Spleen (tissue), 7 donors: ENCODE results near the gene ARHGAP25.

Experiments used
- POLR2AphosphoS5 ChIP-seq, 3 donors: sonication (generic); formaldehyde crosslinking; IDR thresholded peaks; one replicate each; pipeline ENCODE4 v1.5.1; 2017; ENCODE audit warnings: antibody characterized with exemption in 3 of 3
- TF ChIP-seq, protein P1 (sequence below), 11 experiments: fragments of 200-600 bp in 7 of 11; fragments of 450-650 bp in 4 of 11; sonication (generic) in 4 of 11; IDR thresholded peaks in 8 of 11; conservative IDR thresholded peaks in 3 of 11; 1 replicate in 7 of 11; 2 replicates in 4 of 11; pipeline versions ENCODE4 v1.4.0 to v1.8.0; 2016 to 2021; ENCODE audit warnings: antibody characterized with exemption in 11 of 11, inconsistent platforms in 4 of 11, mild to moderate bottlenecking in 1 of 11
- donor health status: DM: no; HTN: no; CAD: no; lungs with moderate emphysema.
- donor health status: DM: no; HTN: no; CAD: no.
- donor health status: DM: no; HTN: no; CAD: no.

DNA sequence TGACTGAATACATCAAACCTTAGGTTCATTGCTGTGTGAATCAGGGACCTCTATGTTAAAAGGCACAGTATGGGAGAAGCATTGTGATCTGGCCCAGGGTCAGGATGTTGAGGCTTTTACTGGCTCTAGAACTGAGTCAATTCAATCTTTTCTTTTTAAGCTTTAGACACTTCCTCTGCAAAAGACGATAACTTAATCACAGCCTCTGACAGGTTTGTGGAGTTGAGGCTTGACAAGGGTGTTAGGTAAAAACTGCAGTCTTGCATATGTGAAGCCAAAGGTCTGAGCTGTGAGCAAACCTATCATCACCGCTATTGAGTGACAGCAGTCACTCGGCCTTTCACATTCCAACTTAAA lies 17.3 kb upstream of the ARHGAP25 start:
- no peak for TF ChIP-seq POLR2AphosphoS5 (IDR thresholded peaks at IDR 0.05)
- TF ChIP-seq, protein P1, sequence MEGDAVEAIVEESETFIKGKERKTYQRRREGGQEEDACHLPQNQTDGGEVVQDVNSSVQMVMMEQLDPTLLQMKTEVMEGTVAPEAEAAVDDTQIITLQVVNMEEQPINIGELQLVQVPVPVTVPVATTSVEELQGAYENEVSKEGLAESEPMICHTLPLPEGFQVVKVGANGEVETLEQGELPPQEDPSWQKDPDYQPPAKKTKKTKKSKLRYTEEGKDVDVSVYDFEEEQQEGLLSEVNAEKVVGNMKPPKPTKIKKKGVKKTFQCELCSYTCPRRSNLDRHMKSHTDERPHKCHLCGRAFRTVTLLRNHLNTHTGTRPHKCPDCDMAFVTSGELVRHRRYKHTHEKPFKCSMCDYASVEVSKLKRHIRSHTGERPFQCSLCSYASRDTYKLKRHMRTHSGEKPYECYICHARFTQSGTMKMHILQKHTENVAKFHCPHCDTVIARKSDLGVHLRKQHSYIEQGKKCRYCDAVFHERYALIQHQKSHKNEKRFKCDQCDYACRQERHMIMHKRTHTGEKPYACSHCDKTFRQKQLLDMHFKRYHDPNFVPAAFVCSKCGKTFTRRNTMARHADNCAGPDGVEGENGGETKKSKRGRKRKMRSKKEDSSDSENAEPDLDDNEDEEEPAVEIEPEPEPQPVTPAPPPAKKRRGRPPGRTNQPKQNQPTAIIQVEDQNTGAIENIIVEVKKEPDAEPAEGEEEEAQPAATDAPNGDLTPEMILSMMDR (IDR thresholded peaks at IDR 0.05 in 8 of 11, conservative IDR thresholded peaks at IDR 0.05 in 3 of 11) = no peak
